Measurements from ENCODE around the gene MAP3K14.

MAP3K14 gene

GRCh38 chr17:45338996-45339535, 22.2 kb upstream of the MAP3K14 start:
- no peak for DNase-seq

- DNase-seq = no peak
Measured at GRCh38 chr17:45338023-45338781, 21.4 kb upstream of the MAP3K14 start.

- no peak for DNase-seq
Measured at GRCh38 chr17:45336390-45337182, 19.8 kb upstream of the MAP3K14 start.

- DNase-seq = no peak
Measured at GRCh38 chr17:45335721-45336120, 18.9 kb upstream of the MAP3K14 start.

DNA sequence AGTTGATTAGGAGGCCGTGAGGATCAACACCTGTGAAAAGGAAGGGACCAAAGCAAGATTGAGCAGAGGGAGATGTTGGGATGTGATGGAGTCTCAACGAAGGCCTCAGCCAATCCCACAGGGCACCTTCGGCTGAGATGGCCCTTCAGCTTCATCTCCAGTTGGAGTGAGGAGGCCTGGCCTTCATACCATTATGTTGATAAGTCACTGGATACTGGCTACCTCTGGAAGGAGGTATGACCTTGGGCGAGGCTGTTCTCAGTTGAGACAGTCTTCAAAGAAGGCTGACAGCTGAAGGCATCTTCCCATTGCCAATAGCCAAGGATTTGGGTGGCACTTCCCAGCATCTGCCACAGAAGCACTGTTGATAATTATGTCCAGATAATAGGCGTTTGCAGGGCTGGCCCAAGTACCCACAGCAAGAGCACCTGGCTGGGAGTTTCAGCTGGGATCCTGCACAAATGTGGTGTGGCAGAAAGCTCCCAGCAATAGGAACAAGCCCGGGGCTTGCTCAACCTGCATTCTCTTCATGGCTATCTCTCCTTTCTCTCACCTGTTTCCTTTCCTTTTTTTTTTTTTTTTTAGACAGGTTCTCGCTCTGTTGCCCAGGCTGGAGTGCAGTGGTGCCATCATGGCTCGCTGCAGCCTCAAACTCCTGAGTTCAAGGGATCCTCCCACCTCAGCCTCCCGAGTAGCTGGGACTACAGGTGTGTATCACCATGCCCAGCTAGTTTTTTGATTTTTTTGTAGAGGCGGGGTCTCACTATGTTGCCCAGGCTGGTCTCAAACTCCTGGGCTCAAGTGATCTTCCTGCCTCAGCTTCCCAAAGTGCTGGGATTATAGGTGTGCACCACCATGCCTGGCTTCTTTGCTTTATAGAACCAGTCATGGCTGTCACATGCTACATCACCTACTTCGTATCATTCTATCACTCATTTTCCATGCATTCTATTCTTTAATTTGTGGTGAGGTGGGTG, 18.2 kb upstream of the MAP3K14 start:
- no peak for DNase-seq

- DNase-seq = no peak
Measured at GRCh38 chr17:45334231-45334630, 17.4 kb upstream of the MAP3K14 start.

- no peak for DNase-seq
Measured at GRCh38 chr17:45333702-45334092, 16.9 kb upstream of the MAP3K14 start.

DNA sequence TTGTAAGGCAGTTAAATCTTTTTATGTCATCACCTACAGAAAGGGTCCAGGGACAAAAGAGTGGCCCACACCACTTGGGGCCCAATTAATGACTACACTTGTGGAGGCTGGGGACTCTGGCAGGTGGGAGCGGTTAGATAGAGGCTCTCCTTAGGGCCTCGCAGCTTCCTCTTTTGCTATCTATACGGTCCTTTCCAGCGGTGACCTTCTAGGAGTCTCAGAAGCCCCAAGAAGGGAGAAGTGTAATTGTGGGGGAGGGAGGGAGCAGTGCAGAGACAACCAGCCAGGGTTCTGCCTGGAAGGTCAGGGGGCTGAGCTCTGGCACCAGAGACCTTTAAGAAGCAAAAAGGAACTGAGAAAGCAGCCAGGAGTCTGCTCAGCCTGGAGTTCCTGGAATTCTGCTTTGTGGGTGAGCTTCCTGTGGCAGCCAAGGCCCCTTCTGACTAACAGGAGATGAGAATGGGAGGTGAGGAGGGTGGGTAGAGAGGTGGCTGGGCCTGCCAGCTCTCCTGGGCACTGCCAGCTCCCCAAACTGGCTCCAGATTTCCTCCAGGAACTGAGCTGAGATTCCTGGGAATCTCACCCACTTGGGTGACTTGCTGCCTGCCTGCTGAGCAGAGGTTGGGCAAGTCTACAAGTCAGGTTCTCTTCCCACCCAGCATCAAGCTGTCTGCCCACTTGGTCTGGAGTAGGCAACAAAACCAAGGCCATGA, 16.3 kb upstream of the MAP3K14 start:
- DNase-seq = no peak

DNA sequence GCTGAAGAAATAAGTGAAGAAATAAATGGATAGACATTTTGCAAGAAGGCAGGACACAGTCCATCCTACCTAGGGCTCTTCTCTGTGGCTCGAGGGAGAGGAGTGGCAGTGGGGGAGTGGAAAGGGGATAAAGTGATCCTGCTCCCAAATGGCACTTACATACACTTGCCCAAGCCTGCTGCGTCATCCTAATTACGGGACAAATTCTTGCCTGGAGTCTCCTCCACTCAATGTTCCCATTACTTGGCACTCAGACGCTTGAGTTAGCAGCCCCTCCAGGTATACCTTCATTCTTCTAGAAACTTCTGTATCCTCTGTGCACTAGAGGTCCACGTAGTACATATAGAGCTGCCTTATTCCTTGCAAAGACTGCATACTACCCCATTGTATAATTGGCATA, 15.7 kb upstream of the MAP3K14 start:
- no peak for DNase-seq

DNA sequence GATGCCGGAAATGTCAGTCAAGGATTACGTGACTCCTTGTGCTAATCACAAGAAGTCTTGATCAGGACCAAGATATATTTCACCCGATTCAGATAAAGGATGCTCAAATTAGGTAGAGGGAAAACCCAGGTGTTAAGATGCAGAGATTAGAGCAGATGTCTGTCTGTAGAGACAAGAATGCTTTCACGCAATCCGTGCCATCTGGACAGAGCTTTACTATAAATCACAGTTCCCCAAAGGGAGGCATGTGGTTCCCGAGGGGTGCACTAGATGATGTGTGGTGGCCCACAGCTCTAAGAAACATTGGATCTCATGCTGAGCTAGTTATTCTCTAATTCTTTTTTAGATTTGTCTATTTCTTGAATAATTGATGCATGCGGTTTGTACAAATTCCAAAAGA, 9.8 kb upstream of the MAP3K14 start:
- no peak for DNase-seq

DNA sequence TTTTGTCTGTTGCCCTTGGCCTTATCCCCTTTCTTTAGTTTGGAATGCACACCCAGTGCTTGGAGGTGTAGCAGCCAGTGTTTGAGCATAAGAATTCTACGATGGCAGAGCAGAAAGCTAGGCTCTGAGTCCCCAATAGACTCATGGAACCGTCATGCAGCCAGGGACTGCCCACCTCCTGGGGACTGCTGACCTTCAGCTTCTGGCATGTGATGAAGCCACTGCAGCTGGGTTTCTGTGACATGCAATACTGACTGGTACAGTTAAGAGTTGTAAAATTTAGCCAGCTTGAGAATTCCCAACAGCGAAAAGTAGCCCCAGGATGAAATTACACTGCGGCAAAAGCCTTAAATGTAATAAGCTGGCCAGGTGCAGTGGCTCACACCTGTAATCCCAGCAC, 9.0 kb upstream of the MAP3K14 start:
- no peak for DNase-seq

- no peak for DNase-seq
Measured at GRCh38 chr17:45324336-45324735, 7.5 kb upstream of the MAP3K14 start.

- no peak for DNase-seq
Measured at GRCh38 chr17:45322168-45322567, 5.3 kb upstream of the MAP3K14 start.

- DNase-seq = no peak
Measured at GRCh38 chr17:45320931-45321461, 4.2 kb upstream of the MAP3K14 start.

- peak; percentile 37 for DNase-seq
Measured at GRCh38 chr17:45320349-45320930, 3.6 kb upstream of the MAP3K14 start.

DNA sequence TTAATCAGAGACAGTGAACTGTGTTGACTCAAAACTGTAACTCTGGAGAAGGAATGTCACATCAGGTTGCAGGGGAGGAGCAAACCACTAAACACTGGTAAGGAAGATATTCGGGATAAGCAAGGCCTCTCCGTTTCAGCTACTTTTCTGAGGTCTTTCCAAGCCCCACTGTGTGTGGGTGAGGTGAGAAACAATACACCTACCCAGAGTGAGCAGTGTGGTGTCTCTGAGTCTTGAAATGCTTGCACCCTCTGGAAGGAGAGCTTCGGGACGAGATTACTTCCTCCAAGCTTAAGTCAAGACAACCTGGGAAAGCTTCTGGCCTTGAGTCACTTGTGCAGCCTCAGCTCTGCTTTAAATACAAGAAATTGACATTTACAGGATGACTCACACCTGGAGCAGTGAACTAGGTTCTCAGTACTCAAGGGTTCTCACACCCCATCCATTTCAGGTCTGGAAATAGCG, 2.5 kb upstream of the MAP3K14 start:
- no peak for DNase-seq

GRCh38 chr17:45318561-45319230, 1.9 kb upstream of the MAP3K14 start:
- DNase-seq = no peak

DNA sequence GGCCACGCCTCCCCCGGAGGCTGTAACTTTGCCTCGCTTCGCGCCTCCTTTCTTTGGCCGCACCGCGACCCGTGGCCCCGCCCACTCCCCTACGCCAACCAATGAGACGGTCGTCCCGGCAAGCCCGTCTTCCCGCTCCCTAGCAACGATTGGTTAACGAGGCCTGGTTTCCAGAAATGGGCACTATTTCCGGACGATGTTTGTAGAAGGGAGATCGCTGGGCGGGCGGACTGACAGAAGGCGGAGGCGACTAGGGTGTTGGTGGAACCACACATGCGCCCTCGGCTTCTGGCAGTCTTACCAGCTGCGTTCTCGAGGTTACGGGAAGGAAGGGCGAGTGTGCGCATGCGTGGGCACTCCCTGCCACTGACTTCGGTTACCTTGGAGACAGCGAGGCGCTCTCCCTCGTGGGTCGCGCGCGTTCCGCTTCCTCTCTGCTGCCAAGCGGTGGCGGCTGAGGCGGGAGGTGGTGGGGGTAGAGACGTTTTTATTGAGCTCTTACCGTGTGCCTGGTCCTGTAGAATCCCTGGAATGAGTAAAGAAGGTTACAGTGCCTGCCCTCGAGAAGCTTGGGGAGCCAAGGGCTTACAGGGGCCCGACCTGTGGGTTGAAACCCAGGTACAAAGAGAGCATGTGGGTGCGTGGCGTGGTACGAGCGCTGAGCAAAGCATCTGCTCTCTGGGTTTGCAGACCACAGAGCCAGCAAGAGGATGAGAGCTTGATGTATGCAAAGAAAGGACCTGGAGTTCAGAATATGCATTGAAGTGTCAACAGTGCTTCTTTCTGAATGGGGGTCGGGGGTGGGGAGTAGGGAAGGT, 500 bp upstream of the MAP3K14 start:
- DNase-seq = peak; percentile 100

- no peak for DNase-seq
Measured at GRCh38 chr17:45315648-45316433, 979 bp downstream of the MAP3K14 start.
